ENCODE results near the gene ACOT7. TPM values are rescaled to one million over a fixed set of nuclear protein-coding genes. Genes with fewer than 3 reads are reported as not detected.

The ACOT7 gene
- total and polyA plus RNA-seq, 2 of the 13 experiments (the other 11 are each of a cell fraction or from before 2014, with no cell fraction given): 33.0 to 55.8 TPM

DNA sequence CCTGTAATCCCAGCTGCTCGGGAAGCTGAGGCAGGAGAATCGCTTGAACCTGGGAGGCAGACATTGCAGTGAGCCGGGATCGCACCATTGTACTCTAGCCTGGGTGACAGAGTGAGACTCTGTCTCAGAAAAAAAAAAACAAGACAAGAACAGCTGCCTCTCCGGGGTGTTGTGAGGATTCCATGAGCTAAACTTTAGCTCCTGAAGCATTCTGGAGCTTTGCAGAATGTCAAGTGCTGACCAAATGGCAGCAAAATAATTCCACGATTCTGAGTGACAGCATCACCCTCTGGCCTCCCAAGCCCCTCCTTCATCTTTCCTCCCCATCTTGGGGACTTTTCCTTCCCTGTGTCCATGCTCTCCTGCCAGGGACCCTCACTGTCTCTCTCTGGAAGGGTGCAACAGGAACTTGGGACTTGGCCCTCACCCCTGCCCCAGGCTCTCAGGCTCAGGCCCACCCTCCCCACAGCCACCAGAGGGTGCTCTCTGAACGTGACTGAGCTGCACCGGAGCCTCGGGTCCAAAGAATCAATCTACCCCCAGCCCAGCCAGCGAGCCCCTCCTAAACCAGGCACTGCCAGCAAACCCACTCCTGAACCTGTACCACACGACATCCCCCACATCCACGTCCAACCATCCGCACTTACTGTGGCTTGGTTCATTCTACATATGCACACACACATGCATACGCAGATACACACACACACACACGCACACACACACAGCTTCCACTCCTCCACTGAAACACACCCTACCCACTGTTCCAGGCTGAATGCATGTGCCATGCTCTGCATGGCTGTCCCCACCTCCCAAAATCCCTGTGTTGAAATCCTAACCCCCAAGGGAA is 45.7 kb downstream of the ACOT7 start (continued):
- TF ChIP-seq, protein P1, sequence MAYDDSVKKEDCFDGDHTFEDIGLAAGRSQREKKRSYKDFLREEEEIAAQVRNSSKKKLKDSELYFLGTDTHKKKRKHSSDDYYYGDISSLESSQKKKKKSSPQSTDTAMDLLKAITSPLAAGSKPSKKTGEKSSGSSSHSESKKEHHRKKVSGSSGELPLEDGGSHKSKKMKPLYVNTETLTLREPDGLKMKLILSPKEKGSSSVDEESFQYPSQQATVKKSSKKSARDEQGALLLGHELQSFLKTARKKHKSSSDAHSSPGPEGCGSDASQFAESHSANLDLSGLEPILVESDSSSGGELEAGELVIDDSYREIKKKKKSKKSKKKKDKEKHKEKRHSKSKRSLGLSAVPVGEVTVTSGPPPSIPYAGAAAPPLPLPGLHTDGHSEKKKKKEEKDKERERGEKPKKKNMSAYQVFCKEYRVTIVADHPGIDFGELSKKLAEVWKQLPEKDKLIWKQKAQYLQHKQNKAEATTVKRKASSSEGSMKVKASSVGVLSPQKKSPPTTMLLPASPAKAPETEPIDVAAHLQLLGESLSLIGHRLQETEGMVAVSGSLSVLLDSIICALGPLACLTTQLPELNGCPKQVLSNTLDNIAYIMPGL (CRISPR knock-in tag; IDR thresholded peaks at IDR 0.05; ENCODE audit: borderline replicate concordance in 1 of 2, low read depth in 1 of 2): 0 out of 4 replicates have a peak, but pooled peaks of 1 of the 2 experiments have one; percentile 22
- TF ChIP-seq GABPA (IDR thresholded peaks at IDR 0.05; ENCODE audit: low read depth, low read length) (no peak), GABPA (CRISPR knock-in tag; IDR thresholded peaks at IDR 0.05; ENCODE audit: low read depth) (no peak), ZNF772 (CRISPR knock-in tag; IDR thresholded peaks at IDR 0.05) (no peak), RCOR2 (CRISPR knock-in tag; IDR thresholded peaks at IDR 0.05) (no peak), ZNF510 (CRISPR knock-in tag; IDR thresholded peaks at IDR 0.05; ENCODE audit: low read depth) (no peak), ZNF605 (CRISPR knock-in tag; IDR thresholded peaks at IDR 0.05) (no peak), ARID2 (CRISPR knock-in tag; IDR thresholded peaks at IDR 0.05; ENCODE audit: borderline replicate concordance) (no peak), CEBPG (CRISPR knock-in tag; IDR thresholded peaks at IDR 0.05) (no peak), PCBP2 (optimal IDR thresholded peaks at IDR 0.05; ENCODE audit: low read depth, low read length, poor library complexity, severe bottlenecking) (no peak), SAP130 (CRISPR knock-in tag; IDR thresholded peaks at IDR 0.05; ENCODE audit: low read depth) (no peak), STAG1 (CRISPR knock-in tag; IDR thresholded peaks at IDR 0.05) (peak; percentile 87), TBX2 (CRISPR knock-in tag; IDR thresholded peaks at IDR 0.05; ENCODE audit: borderline replicate concordance) (no peak; the same call in 1 of the 2 replicates), THYN1 (CRISPR knock-in tag; IDR thresholded peaks at IDR 0.05; ENCODE audit: borderline replicate concordance, low read depth) (no peak), ZNF17 (CRISPR knock-in tag; IDR thresholded peaks at IDR 0.05) (no peak)
- TF ChIP-seq, protein P2, sequence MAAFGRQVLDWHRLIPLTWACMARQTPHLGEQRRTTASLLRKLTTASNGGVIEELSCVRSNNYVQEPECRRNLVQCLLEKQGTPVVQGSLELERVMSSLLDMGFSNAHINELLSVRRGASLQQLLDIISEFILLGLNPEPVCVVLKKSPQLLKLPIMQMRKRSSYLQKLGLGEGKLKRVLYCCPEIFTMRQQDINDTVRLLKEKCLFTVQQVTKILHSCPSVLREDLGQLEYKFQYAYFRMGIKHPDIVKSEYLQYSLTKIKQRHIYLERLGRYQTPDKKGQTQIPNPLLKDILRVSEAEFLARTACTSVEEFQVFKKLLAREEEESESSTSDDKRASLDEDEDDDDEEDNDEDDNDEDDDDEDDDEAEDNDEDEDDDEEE (CRISPR knock-in tag; IDR thresholded peaks at IDR 0.05): no peak
- TF ChIP-seq, protein P3, sequence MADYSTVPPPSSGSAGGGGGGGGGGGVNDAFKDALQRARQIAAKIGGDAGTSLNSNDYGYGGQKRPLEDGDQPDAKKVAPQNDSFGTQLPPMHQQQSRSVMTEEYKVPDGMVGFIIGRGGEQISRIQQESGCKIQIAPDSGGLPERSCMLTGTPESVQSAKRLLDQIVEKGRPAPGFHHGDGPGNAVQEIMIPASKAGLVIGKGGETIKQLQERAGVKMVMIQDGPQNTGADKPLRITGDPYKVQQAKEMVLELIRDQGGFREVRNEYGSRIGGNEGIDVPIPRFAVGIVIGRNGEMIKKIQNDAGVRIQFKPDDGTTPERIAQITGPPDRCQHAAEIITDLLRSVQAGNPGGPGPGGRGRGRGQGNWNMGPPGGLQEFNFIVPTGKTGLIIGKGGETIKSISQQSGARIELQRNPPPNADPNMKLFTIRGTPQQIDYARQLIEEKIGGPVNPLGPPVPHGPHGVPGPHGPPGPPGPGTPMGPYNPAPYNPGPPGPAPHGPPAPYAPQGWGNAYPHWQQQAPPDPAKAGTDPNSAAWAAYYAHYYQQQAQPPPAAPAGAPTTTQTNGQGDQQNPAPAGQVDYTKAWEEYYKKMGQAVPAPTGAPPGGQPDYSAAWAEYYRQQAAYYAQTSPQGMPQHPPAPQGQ (CRISPR knock-in tag; IDR thresholded peaks at IDR 0.05; ENCODE audit: borderline replicate concordance): no peak
- TF ChIP-seq, protein P4, sequence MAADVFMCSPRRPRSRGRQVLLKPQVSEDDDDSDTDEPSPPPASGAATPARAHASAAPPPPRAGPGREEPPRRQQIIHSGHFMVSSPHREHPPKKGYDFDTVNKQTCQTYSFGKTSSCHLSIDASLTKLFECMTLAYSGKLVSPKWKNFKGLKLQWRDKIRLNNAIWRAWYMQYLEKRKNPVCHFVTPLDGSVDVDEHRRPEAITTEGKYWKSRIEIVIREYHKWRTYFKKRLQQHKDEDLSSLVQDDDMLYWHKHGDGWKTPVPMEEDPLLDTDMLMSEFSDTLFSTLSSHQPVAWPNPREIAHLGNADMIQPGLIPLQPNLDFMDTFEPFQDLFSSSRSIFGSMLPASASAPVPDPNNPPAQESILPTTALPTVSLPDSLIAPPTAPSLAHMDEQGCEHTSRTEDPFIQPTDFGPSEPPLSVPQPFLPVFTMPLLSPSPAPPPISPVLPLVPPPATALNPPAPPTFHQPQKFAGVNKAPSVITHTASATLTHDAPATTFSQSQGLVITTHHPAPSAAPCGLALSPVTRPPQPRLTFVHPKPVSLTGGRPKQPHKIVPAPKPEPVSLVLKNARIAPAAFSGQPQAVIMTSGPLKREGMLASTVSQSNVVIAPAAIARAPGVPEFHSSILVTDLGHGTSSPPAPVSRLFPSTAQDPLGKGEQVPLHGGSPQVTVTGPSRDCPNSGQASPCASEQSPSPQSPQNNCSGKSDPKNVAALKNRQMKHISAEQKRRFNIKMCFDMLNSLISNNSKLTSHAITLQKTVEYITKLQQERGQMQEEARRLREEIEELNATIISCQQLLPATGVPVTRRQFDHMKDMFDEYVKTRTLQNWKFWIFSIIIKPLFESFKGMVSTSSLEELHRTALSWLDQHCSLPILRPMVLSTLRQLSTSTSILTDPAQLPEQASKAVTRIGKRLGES (CRISPR knock-in tag; IDR thresholded peaks at IDR 0.05; ENCODE audit: borderline replicate concordance): no peak
- TF ChIP-seq, protein P5, sequence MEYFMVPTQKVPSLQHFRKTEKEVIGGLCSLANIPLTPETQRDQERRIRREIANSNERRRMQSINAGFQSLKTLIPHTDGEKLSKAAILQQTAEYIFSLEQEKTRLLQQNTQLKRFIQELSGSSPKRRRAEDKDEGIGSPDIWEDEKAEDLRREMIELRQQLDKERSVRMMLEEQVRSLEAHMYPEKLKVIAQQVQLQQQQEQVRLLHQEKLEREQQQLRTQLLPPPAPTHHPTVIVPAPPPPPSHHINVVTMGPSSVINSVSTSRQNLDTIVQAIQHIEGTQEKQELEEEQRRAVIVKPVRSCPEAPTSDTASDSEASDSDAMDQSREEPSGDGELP (IDR thresholded peaks at IDR 0.05; ENCODE audit: borderline replicate concordance, low read depth): no peak

All from HepG2 (cell line).